ENCODE data around the gene WDR6.
A peak's percentile ranks its signal among the peaks of the same experiment; 100 is the strongest.

WDR6 gene, protein sequence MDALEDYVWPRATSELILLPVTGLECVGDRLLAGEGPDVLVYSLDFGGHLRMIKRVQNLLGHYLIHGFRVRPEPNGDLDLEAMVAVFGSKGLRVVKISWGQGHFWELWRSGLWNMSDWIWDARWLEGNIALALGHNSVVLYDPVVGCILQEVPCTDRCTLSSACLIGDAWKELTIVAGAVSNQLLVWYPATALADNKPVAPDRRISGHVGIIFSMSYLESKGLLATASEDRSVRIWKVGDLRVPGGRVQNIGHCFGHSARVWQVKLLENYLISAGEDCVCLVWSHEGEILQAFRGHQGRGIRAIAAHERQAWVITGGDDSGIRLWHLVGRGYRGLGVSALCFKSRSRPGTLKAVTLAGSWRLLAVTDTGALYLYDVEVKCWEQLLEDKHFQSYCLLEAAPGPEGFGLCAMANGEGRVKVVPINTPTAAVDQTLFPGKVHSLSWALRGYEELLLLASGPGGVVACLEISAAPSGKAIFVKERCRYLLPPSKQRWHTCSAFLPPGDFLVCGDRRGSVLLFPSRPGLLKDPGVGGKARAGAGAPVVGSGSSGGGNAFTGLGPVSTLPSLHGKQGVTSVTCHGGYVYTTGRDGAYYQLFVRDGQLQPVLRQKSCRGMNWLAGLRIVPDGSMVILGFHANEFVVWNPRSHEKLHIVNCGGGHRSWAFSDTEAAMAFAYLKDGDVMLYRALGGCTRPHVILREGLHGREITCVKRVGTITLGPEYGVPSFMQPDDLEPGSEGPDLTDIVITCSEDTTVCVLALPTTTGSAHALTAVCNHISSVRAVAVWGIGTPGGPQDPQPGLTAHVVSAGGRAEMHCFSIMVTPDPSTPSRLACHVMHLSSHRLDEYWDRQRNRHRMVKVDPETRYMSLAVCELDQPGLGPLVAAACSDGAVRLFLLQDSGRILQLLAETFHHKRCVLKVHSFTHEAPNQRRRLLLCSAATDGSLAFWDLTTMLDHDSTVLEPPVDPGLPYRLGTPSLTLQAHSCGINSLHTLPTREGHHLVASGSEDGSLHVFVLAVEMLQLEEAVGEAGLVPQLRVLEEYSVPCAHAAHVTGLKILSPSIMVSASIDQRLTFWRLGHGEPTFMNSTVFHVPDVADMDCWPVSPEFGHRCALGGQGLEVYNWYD

DNA sequence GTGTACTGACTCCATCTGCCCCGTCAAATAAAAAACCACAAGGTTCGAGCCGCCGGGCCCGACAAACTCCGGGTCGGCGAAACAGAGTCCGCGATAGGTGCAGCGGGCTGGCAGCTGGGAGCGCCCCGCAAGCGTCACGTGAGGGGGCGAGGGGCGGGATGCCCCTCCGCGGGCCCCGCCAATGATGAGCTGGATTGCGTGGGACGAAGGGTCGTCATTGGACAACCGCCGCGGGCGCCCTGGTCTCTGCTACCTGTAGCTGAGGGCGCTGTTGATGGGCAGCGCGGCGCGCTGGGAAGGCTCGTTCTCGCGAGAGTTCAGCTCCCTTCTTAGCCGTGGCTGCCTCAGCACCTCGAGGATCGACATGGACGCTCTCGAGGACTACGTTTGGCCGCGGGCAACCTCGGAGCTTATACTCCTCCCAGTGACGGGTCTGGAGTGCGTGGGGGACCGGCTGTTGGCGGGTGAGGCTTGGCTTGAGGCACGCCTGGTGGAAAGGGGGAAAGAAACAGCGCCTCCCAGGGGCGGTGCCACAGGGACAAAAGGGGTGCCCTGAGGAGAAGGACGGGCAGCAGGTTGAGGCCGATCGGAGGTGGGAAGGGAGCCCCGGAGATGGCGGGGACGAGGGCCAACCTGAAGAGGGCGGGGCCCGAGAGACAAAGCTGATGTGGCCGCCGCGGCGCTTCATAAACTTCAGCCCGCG lies at the start of gene WDR6:
Gene WDR6, plus strand, starts transcription at position 324 of the 703 bp plus-strand sequence. Its CDS starts 41 bp downstream, at position 365.
- Histone ChIP-seq H3K27me3 (ENCODE audit: insufficient read depth, low read length) (no peaks in the 10 kb centered on the region), H3K4me3 (ENCODE audit: low read length) (peak within 1 kb of the TSS; percentile 99)

DNA sequence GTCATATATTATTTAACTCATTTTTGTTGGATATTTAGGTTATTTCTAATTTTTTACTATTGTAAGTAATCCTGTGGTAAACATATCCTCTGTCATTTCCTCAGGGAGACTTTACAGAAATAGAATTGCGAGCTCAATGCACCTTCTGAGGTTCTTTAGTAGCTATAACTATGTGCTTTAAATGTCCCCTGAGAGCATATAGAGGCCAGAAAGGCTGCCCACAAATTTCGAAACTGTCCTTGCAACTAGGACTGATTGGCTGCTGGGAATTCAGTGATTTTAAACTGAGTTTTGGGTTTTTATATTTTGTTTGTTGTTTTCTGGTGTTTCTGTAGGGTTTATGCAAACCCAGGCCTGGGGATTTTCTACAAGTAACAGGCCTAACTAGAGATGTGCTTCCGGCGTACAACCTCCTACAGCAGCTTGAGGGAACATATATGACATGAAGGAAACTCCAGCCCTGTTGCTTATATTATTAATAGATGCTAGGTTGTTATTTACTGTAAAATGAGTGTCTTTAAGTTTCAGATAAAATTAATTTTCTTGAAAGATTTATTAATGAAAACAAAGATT lies 46.3 kb upstream of the WDR6 start:
- H3K4me3 ChIP-seq (ENCODE audit: low read length), result no peak overlapping the region
- no peaks in the 10 kb centered on the region for H3K27me3 ChIP-seq (ENCODE audit: insufficient read depth, low read length)
- peaks cover 38% of the 10 kb centered on the region for H3K36me3 ChIP-seq (ENCODE audit: insufficient read depth, low read depth, low read length)
- peaks cover 9% of the 10 kb centered on the region; the same call in 1 of the 2 replicates for H3K4me1 ChIP-seq (ENCODE audit: insufficient read depth, low read length)
- H3K9me3 ChIP-seq (ENCODE audit: insufficient read depth, low read depth, low read length), result no peaks in the 10 kb centered on the region
- no peak overlapping the region; the same call in 1 of the 2 replicates for H3K9ac ChIP-seq (ENCODE audit: low read depth, low read length)
- no peak overlapping the region for H3K27ac ChIP-seq (ENCODE audit: low read length)

More for the DNA sequence above, at the start of gene WDR6:
- H3K9me3 ChIP-seq (ENCODE audit: insufficient read depth, low read depth, low read length), result no peaks in the 10 kb centered on the region
- peaks cover 7% of the 10 kb centered on the region; the same call in 1 of the 2 replicates for H3K4me1 ChIP-seq (ENCODE audit: insufficient read depth, low read length)
- H3K36me3 ChIP-seq (ENCODE audit: insufficient read depth, low read depth, low read length), result peaks cover 21% of the 10 kb centered on the region
- peak within 1 kb of the TSS; percentile 99 for H3K9ac ChIP-seq (ENCODE audit: low read depth, low read length)
- H3K27ac ChIP-seq (ENCODE audit: low read length), result peak within 1 kb of the TSS; percentile 82

DNA sequence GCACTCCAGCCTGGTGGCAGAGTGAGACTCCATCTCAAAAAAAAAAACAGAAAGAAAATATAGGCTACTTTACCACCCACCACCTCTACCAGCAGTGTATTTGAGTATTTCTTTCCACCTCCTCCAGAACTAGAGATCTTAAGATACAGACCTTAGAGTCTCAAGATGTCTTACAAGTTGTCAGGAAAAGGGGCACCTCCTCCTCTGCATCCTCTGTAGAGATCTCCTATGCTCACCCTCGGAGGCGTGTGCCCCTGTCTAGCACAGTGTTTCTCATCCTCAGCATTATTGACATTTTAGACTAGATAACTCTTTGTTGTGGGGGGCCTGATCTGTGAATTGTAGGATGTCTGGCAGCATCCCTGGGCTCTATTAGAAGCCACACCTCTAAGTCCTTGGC lies 44.9 kb upstream of the WDR6 start:
- Histone ChIP-seq H3K27ac (ENCODE audit: low read length) (no peak overlapping the region), H3K4me1 (ENCODE audit: insufficient read depth, low read length) (peaks cover 9% of the 10 kb centered on the region; the same call in 1 of the 2 replicates), H3K36me3 (ENCODE audit: insufficient read depth, low read depth, low read length) (peaks cover 49% of the 10 kb centered on the region), H3K9ac (ENCODE audit: low read depth, low read length) (no peak overlapping the region; the same call in 1 of the 2 replicates), H3K27me3 (ENCODE audit: insufficient read depth, low read length) (no peaks in the 10 kb centered on the region), H3K9me3 (ENCODE audit: insufficient read depth, low read depth, low read length) (no peaks in the 10 kb centered on the region), H3K4me3 (ENCODE audit: low read length) (no peak overlapping the region)

DNA sequence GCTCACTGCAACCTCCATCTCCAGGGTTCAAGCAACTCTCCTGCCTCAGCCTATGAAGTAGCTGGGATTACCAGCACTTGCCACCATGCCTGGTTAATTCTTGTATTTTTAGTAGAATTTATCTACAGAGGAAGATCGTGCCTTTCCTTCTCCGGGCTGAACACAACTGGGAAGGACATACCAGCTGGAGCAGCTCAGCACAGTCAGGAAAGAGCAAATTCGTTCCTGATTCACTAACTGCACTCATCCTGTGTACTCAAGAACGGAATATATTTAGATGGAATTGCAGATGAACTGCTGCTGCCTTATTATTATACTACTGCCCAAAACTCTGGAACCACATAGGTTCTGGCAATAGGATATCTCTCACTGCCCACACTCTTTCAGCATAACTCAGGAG lies 44.3 kb upstream of the WDR6 start:
- H3K27ac ChIP-seq (ENCODE audit: low read length), result no peak overlapping the region
- H3K36me3 ChIP-seq (ENCODE audit: insufficient read depth, low read depth, low read length), result peaks cover 49% of the 10 kb centered on the region

DNA sequence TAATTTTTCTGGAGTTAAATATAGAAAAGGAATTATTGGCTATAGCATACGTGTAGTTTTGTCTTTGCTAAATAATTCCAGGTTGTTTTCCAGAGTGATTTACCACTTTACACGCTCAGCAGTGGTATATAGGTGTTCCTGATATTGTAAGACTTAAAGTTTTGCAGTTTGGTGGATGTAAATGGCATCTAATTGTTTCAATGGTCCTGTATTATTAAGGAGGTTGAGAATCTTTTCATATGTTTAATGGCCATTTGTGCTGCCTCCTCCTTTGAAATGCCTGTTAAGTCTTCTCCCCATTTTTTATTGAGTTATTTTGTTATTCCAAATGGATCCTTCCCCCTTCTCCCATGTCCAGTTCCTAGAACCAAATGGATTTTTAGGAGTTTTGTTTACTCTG lies 43.6 kb upstream of the WDR6 start:
- peaks cover 9% of the 10 kb centered on the region; the same call in 1 of the 2 replicates for H3K4me1 ChIP-seq (ENCODE audit: insufficient read depth, low read length)
- H3K27me3 ChIP-seq (ENCODE audit: insufficient read depth, low read length), result no peaks in the 10 kb centered on the region
- peaks cover 51% of the 10 kb centered on the region for H3K36me3 ChIP-seq (ENCODE audit: insufficient read depth, low read depth, low read length)
- H3K9ac ChIP-seq (ENCODE audit: low read depth, low read length), result peak overlapping the region; percentile 6; the same call in 1 of the 2 replicates
- H3K4me3 ChIP-seq (ENCODE audit: low read length), result peak overlapping the region; percentile 22; the same call in 1 of the 2 replicates
- H3K9me3 ChIP-seq (ENCODE audit: insufficient read depth, low read depth, low read length), result no peaks in the 10 kb centered on the region
- no peak overlapping the region for H3K27ac ChIP-seq (ENCODE audit: low read length)

More for the DNA sequence above, 44.3 kb upstream of the WDR6 start:
- peak overlapping the region; percentile 6; the same call in 1 of the 2 replicates for H3K9ac ChIP-seq (ENCODE audit: low read depth, low read length)
- no peaks in the 10 kb centered on the region for H3K9me3 ChIP-seq (ENCODE audit: insufficient read depth, low read depth, low read length)
- H3K4me1 ChIP-seq (ENCODE audit: insufficient read depth, low read length), result peaks cover 9% of the 10 kb centered on the region; the same call in 1 of the 2 replicates
- H3K4me3 ChIP-seq (ENCODE audit: low read length), result no peak overlapping the region; the same call in 1 of the 2 replicates
- H3K27me3 ChIP-seq (ENCODE audit: insufficient read depth, low read length), result no peaks in the 10 kb centered on the region

DNA sequence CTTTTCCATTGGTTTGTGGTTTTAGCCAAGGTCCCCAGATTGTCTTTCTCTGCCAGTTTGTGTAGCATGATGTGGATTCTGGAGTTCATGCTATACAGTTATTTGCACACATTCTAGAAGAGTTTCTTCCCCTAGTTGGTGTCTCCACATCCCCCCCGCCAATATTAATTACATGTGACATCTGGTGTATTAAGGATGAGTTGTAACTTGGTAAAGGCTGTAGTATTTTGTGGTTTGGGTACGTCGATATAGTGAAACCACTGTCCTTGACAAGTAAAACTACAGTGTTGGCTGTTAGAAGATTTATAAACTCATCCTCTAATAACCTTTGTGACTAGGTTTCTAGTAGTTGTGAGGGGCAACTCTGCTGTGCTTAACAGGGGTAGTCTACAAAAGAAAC lies 40.8 kb upstream of the WDR6 start:
- no peak overlapping the region for H3K27ac ChIP-seq (ENCODE audit: low read length)
- H3K36me3 ChIP-seq (ENCODE audit: insufficient read depth, low read depth, low read length), result peaks cover 76% of the 10 kb centered on the region
- peaks cover 9% of the 10 kb centered on the region; the same call in 1 of the 2 replicates for H3K4me1 ChIP-seq (ENCODE audit: insufficient read depth, low read length)
- H3K4me3 ChIP-seq (ENCODE audit: low read length), result no peak overlapping the region
- H3K9me3 ChIP-seq (ENCODE audit: insufficient read depth, low read depth, low read length), result no peaks in the 10 kb centered on the region
- H3K27me3 ChIP-seq (ENCODE audit: insufficient read depth, low read length), result no peaks in the 10 kb centered on the region
- H3K9ac ChIP-seq (ENCODE audit: low read depth, low read length), result no peak overlapping the region

DNA sequence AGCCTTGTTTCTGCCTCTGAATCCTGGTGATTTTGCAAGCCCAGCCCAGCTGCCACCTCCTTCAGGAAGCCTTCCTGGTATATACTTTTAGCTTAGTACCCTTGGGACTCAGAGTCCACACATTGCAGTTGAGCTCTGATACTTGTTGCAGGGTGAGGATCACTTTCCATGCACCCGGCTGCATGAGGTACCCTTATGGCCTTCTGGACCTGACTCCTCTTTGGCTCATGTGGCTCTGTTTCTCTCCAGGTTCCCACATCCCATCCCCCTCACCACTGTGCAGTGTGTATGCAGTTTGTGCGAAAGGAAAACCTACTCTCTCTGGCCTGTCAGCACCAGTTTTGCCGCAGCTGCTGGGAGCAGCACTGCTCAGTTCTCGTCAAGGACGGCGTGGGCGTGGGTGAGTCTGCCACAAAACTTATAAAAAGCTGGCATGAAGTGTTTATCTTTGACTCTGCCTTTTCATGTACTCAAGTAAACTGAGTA lies 40.3 kb upstream of the WDR6 start:
- Histone ChIP-seq H3K4me3 (ENCODE audit: low read length) (no peak overlapping the region), H3K27me3 (ENCODE audit: insufficient read depth, low read length) (no peaks in the 10 kb centered on the region), H3K27ac (ENCODE audit: low read length) (no peak overlapping the region), H3K36me3 (ENCODE audit: insufficient read depth, low read depth, low read length) (peaks cover 76% of the 10 kb centered on the region), H3K9ac (ENCODE audit: low read depth, low read length) (no peak overlapping the region), H3K9me3 (ENCODE audit: insufficient read depth, low read depth, low read length) (no peaks in the 10 kb centered on the region), H3K4me1 (ENCODE audit: insufficient read depth, low read length) (peaks cover 9% of the 10 kb centered on the region; the same call in 1 of the 2 replicates)

DNA sequence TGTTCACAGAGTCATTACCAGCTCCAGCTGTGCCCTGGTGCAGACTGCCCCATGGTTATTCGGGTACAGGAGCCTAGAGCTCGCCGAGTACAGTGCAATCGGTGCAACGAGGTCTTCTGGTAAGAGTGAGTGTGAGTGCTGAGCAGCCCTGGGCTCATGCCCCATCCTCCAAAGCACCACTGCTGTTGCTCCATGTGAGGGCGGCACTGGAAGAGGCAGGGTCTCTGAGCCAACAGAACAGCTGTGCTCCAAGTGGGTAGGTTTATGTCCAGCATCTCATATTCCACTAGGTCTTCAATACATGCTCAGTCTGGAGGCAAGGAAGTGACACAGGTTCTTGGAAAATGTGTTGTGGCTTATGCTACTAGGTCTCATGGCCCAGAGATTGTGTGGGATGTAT lies 36.6 kb upstream of the WDR6 start:
- H3K27ac ChIP-seq (ENCODE audit: low read length), result no peak overlapping the region
- no peaks in the 10 kb centered on the region for H3K27me3 ChIP-seq (ENCODE audit: insufficient read depth, low read length)
- peaks cover 93% of the 10 kb centered on the region for H3K36me3 ChIP-seq (ENCODE audit: insufficient read depth, low read depth, low read length)
- no peak overlapping the region for H3K4me3 ChIP-seq (ENCODE audit: low read length)
- no peaks in the 10 kb centered on the region for H3K4me1 ChIP-seq (ENCODE audit: insufficient read depth, low read length)
- no peak overlapping the region for H3K9ac ChIP-seq (ENCODE audit: low read depth, low read length)
- no peaks in the 10 kb centered on the region for H3K9me3 ChIP-seq (ENCODE audit: insufficient read depth, low read depth, low read length)

DNA sequence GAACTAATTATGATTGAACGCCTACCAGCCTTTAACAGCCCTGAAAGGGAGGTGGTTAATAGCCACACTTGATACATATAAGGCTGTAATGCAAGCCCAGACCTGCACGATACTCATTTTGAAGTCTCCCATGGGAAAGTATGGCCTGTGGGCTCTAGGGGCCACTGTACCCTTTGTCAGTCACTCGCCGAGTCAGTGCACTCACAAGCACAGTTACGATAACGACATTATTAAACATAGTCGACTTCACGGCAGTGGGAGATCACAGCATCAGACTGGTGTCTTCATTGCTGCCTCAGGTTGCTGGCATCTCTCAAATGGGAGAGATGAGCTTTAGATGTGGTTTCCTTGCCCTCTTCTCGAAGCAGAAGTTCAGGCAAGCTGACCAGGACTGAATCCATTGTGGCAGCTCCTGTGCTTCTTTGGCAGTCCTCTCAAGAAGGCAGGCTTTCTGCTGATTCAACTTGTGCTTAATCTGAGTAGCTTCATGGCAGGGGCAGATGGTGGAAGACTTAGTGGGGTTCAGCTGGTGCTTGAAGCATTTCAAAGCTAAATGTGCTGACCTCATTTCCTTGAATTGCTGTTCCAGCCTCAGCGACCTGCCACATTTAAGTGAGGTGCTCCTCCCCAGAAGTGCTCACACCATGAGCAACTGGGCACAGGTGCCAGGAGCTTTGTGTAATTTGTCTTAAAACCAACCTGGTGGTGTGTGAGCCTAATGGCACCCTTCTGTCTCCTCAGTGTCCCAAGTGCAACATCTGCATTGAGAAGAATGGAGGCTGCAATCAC lies 32.9 kb upstream of the WDR6 start:
- no peak overlapping the region for H3K4me3 ChIP-seq (ENCODE audit: low read length)
- peaks cover 92% of the 10 kb centered on the region for H3K36me3 ChIP-seq (ENCODE audit: insufficient read depth, low read depth, low read length)
- H3K27ac ChIP-seq (ENCODE audit: low read length), result no peak overlapping the region
- H3K4me1 ChIP-seq (ENCODE audit: insufficient read depth, low read length), result no peaks in the 10 kb centered on the region
- no peaks in the 10 kb centered on the region for H3K9me3 ChIP-seq (ENCODE audit: insufficient read depth, low read depth, low read length)
- no peaks in the 10 kb centered on the region for H3K27me3 ChIP-seq (ENCODE audit: insufficient read depth, low read length)
- H3K9ac ChIP-seq (ENCODE audit: low read depth, low read length), result no peak overlapping the region

DNA sequence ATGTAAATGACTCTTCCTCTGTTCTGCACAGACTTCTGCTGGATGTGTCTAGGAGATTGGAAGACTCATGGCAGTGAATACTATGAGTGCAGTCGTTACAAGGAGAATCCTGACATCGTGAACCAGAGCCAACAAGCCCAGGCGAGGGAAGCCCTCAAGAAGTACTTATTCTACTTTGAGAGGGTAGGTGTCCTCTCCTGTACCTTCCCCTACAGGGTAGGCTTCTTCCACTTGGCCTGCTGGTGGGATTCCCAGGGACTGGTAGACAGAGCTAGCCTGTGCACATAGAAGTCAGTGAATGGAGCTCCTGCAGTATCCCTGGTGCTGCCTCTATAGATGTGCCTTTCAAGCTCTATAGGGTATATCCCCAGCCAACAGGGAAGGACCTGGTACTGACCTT lies 27.7 kb upstream of the WDR6 start:
- H3K9ac ChIP-seq (ENCODE audit: low read depth, low read length), result no peak overlapping the region
- no peaks in the 10 kb centered on the region for H3K4me1 ChIP-seq (ENCODE audit: insufficient read depth, low read length)
- H3K27me3 ChIP-seq (ENCODE audit: insufficient read depth, low read length), result no peaks in the 10 kb centered on the region
- H3K4me3 ChIP-seq (ENCODE audit: low read length), result no peak overlapping the region
- H3K36me3 ChIP-seq (ENCODE audit: insufficient read depth, low read depth, low read length), result peaks cover 94% of the 10 kb centered on the region
- H3K9me3 ChIP-seq (ENCODE audit: insufficient read depth, low read depth, low read length), result no peaks in the 10 kb centered on the region
- H3K27ac ChIP-seq (ENCODE audit: low read length), result no peak overlapping the region
